Measurements from ENCODE around the gene EFCAB6.

Gene EFCAB6

DNA sequence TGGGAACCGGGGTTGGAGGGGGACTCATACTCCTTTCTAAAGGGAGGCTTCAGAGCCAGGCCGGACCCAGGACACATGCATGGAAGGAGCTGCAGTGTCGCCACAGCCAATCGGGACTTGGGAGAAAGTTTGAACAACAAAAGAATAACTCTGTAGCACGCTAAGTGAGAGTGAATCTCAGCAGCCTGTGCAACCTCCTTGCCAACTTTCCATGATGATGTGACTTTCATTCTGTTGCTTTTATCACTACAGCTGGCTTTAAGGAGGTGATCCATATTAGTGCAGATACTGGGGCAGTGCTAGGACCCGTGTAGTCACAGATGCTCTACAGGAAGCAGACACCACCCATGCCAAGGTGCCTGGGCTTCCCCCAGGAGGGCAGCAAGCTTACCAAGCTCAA, 243.0 kb downstream of the EFCAB6 start:
- no peak overlapping the region for H3K9ac ChIP-seq (ENCODE audit: low read length)
- H2BK120ac ChIP-seq (ENCODE audit: insufficient read depth, low read length, poor library complexity), result no peak overlapping the region
- H3K36me3 ChIP-seq (ENCODE audit: control insufficient read depth in 1 of 2, insufficient read depth in 2 of 2, low read length in 2 of 2), result no peaks in the 10 kb centered on the region
- no peak overlapping the region for H4K12ac ChIP-seq (ENCODE audit: low read depth, low read length)
- no peaks in the 10 kb centered on the region for H3K4me1 ChIP-seq (ENCODE audit: control insufficient read depth in 1 of 2, insufficient read depth in 2 of 2, low read length in 2 of 2)
- no peak overlapping the region for H3K4ac ChIP-seq (ENCODE audit: low read depth, low read length)
- no peak overlapping the region for H3K18ac ChIP-seq (ENCODE audit: low read length)
- H3K14ac ChIP-seq (ENCODE audit: low read length), result no peak overlapping the region
- no peak overlapping the region for H4K8ac ChIP-seq (ENCODE audit: low read depth, low read length)
- H3K4me3 ChIP-seq (ENCODE audit: low read depth, low read length), result no peak overlapping the region
- no CpG with 5 or more reads among the region's 6 CpGs for WGBS (ENCODE audit: extremely low coverage, insufficient coverage, insufficient read length)
- no peak overlapping the region for H2BK5ac ChIP-seq (ENCODE audit: low read depth, low read length, poor library complexity)
- H3K27me3 ChIP-seq (ENCODE audit: insufficient read depth, low read length), result no peaks in the 10 kb centered on the region
- H3K23ac ChIP-seq (ENCODE audit: low read length), result no peak overlapping the region
- no peak overlapping the region for H2BK12ac ChIP-seq (ENCODE audit: low read length)
- no peak overlapping the region for H3K27ac ChIP-seq (ENCODE audit: low read depth, low read length)
- H3K79me2 ChIP-seq (ENCODE audit: control insufficient read depth, insufficient read depth, low read length, poor library complexity), result no peaks in the 10 kb centered on the region
- peaks cover 9% of the 10 kb centered on the region for H3K9me3 ChIP-seq (ENCODE audit: insufficient read depth, low read depth, low read length)
- no peak overlapping the region for H2AK5ac ChIP-seq (ENCODE audit: low read length)
- H4K91ac ChIP-seq (ENCODE audit: low read depth, low read length), result no peak overlapping the region
- no peak overlapping the region for H2AFZ ChIP-seq (ENCODE audit: insufficient read depth, low read length, poor library complexity)
- no peaks in the 10 kb centered on the region for H3K79me1 ChIP-seq (ENCODE audit: low read length)
- H3K4me2 ChIP-seq (ENCODE audit: low read length), result no peak overlapping the region
- no peak for DNase-seq

DNA sequence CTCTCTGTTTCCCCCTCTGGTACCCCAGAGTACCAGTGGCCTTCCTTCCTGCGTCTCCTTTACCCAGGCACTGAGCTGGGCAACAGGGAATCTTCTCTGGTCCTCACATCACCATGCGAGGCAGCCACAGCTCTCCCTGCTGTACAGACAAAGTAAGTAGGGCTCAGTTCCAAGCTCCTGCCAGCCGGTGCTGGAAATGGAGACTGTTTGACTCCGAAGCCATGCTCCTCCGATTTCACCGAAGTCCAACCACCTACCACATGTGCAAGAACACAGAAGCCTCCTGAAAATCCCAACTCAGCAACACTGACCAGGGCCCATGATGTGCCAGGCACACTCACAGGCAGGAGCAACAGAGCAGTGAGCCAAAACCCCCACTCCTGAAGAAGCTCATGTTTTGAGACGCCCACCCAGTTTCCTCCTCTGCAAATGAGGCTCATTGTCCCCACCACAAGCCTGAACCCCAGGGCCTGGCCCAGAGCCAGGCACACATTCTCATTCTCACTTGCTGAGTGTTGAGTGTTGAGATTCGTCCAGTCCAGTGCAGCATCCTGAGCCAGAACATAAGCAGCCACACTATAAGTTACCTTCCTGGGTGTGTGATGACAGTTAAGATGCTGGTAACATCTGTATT, 244.3 kb downstream of the EFCAB6 start:
- no peak overlapping the region for H3K4ac ChIP-seq (ENCODE audit: low read depth, low read length)

DNA sequence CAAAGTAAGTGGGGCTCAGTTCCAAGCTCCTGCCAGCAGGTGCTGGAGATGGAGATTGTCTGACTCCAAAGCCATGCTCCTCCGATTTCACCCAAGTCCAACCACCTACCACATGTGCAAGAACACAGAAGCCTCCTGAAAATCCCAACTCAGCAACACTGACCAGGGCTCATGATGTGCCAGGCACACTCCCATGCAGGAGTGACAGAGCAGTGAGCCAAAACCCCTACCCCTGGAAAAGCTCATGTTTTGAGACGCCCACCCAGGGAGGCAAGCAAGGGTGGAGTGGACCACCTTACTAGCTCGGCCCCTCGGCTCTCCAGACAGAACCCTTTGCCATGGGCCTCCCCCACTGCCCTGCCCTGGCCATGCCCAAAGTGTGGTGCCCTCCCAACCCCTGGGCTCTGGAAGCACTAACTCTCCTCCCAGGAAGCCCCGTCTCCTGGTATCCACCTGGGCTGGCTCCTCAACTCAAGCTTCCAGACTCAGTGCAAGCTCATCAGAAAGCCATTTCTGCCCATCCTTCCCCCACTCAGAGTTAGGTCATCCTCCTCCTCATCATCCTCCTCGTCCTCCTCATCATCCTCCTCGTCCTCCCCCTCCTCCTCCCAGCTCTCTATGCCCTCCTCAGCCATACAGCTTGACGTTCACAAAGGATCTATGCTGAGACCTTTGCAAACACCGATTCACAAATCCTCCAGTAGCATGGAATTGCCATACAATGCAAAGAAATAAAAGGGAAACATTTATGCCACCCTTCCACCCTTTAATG, 245.4 kb downstream of the EFCAB6 start:
- no peak overlapping the region for H2AFZ ChIP-seq (ENCODE audit: insufficient read depth, low read length, poor library complexity)

More for the DNA sequence above, 244.3 kb downstream of the EFCAB6 start:
- H2BK5ac ChIP-seq (ENCODE audit: low read depth, low read length, poor library complexity), result no peak overlapping the region
- H2AFZ ChIP-seq (ENCODE audit: insufficient read depth, low read length, poor library complexity), result no peak overlapping the region
- no peak overlapping the region for H4K91ac ChIP-seq (ENCODE audit: low read depth, low read length)
- no peaks in the 10 kb centered on the region for H3K79me2 ChIP-seq (ENCODE audit: control insufficient read depth, insufficient read depth, low read length, poor library complexity)
- H3K9ac ChIP-seq (ENCODE audit: low read length), result no peak overlapping the region
- H2BK120ac ChIP-seq (ENCODE audit: insufficient read depth, low read length, poor library complexity), result no peak overlapping the region
- no peak overlapping the region for H3K4me2 ChIP-seq (ENCODE audit: low read length)
- H3K4me3 ChIP-seq (ENCODE audit: low read depth, low read length), result no peak overlapping the region
- no peak overlapping the region for H3K27ac ChIP-seq (ENCODE audit: low read depth, low read length)
- H2BK12ac ChIP-seq (ENCODE audit: low read length), result no peak overlapping the region
- no peak overlapping the region for H3K14ac ChIP-seq (ENCODE audit: low read length)
- DNase-seq, result no peak
- H3K27me3 ChIP-seq (ENCODE audit: insufficient read depth, low read length), result no peaks in the 10 kb centered on the region
- no peaks in the 10 kb centered on the region for H3K4me1 ChIP-seq (ENCODE audit: control insufficient read depth in 1 of 2, insufficient read depth in 2 of 2, low read length in 2 of 2)
- no peak overlapping the region for H4K12ac ChIP-seq (ENCODE audit: low read depth, low read length)
- H3K79me1 ChIP-seq (ENCODE audit: low read length), result no peaks in the 10 kb centered on the region
- no peaks in the 10 kb centered on the region for H3K36me3 ChIP-seq (ENCODE audit: control insufficient read depth in 1 of 2, insufficient read depth in 2 of 2, low read length in 2 of 2)
- no peak overlapping the region for H4K8ac ChIP-seq (ENCODE audit: low read depth, low read length)
- H3K18ac ChIP-seq (ENCODE audit: low read length), result no peak overlapping the region
- WGBS (ENCODE audit: extremely low coverage, insufficient coverage, insufficient read length), result no CpG with 5 or more reads among the region's 8 CpGs
- no peak overlapping the region for H2AK5ac ChIP-seq (ENCODE audit: low read length)
- no peak overlapping the region for H3K23ac ChIP-seq (ENCODE audit: low read length)
- H3K9me3 ChIP-seq (ENCODE audit: insufficient read depth, low read depth, low read length), result peaks cover 11% of the 10 kb centered on the region

DNA sequence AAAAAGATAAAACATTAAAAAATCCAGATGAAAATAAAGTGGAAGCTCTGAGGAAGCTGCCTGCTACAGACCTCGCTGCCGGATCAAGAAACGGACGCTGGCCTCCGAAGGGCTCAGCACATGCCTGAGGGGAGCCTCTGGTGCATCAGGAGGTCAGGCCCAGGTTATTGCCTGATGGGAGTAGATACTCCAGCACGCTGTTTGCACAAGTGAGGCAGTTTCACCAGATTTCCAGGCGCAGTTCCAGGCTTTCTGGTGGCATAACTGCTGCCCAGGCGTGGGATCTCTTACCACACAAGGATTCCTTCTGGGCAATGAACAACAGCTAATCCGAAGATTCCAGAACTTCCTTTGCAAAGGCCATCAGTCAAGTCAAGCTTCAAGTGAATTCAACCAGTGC, 246.1 kb downstream of the EFCAB6 start:
- no peak overlapping the region for H3K4ac ChIP-seq (ENCODE audit: low read depth, low read length)
- H2AK5ac ChIP-seq (ENCODE audit: low read length), result no peak overlapping the region
- no peak overlapping the region for H3K4me3 ChIP-seq (ENCODE audit: low read depth, low read length)
- H3K14ac ChIP-seq (ENCODE audit: low read length), result no peak overlapping the region
- no peak overlapping the region for H4K91ac ChIP-seq (ENCODE audit: low read depth, low read length)
- no peak overlapping the region for H3K23ac ChIP-seq (ENCODE audit: low read length)
- no peak overlapping the region for H3K9ac ChIP-seq (ENCODE audit: low read length)
- H3K18ac ChIP-seq (ENCODE audit: low read length), result no peak overlapping the region
- no peak overlapping the region for H4K8ac ChIP-seq (ENCODE audit: low read depth, low read length)
- no peaks in the 10 kb centered on the region for H3K79me2 ChIP-seq (ENCODE audit: control insufficient read depth, insufficient read depth, low read length, poor library complexity)
- DNase-seq, result no peak
- H3K4me1 ChIP-seq (ENCODE audit: control insufficient read depth in 1 of 2, insufficient read depth in 2 of 2, low read length in 2 of 2), result no peaks in the 10 kb centered on the region
- H2AFZ ChIP-seq (ENCODE audit: insufficient read depth, low read length, poor library complexity), result no peak overlapping the region
- H2BK5ac ChIP-seq (ENCODE audit: low read depth, low read length, poor library complexity), result no peak overlapping the region
- peaks cover 11% of the 10 kb centered on the region for H3K9me3 ChIP-seq (ENCODE audit: insufficient read depth, low read depth, low read length)
- H2BK12ac ChIP-seq (ENCODE audit: low read length), result no peak overlapping the region
- no peaks in the 10 kb centered on the region for H3K27me3 ChIP-seq (ENCODE audit: insufficient read depth, low read length)
- no peak overlapping the region for H2BK120ac ChIP-seq (ENCODE audit: insufficient read depth, low read length, poor library complexity)
- H3K79me1 ChIP-seq (ENCODE audit: low read length), result no peaks in the 10 kb centered on the region
- no peak overlapping the region for H3K27ac ChIP-seq (ENCODE audit: low read depth, low read length)
- no peak overlapping the region for H4K12ac ChIP-seq (ENCODE audit: low read depth, low read length)
- no peak overlapping the region for H3K4me2 ChIP-seq (ENCODE audit: low read length)
- no CpG with 5 or more reads among the region's 9 CpGs for WGBS (ENCODE audit: extremely low coverage, insufficient coverage, insufficient read length)
- H3K36me3 ChIP-seq (ENCODE audit: control insufficient read depth in 1 of 2, insufficient read depth in 2 of 2, low read length in 2 of 2), result no peaks in the 10 kb centered on the region

More for the DNA sequence above, 245.4 kb downstream of the EFCAB6 start:
- H3K79me1 ChIP-seq (ENCODE audit: low read length), result no peaks in the 10 kb centered on the region
- H2AK5ac ChIP-seq (ENCODE audit: low read length), result no peak overlapping the region
- no peak overlapping the region for H3K18ac ChIP-seq (ENCODE audit: low read length)
- no peak overlapping the region for H3K27ac ChIP-seq (ENCODE audit: low read depth, low read length)
- no peak overlapping the region for H3K4me2 ChIP-seq (ENCODE audit: low read length)
- no peaks in the 10 kb centered on the region for H3K27me3 ChIP-seq (ENCODE audit: insufficient read depth, low read length)
- no peaks in the 10 kb centered on the region for H3K79me2 ChIP-seq (ENCODE audit: control insufficient read depth, insufficient read depth, low read length, poor library complexity)
- H2BK12ac ChIP-seq (ENCODE audit: low read length), result no peak overlapping the region
- H2BK120ac ChIP-seq (ENCODE audit: insufficient read depth, low read length, poor library complexity), result no peak overlapping the region
- no peaks in the 10 kb centered on the region for H3K4me1 ChIP-seq (ENCODE audit: control insufficient read depth in 1 of 2, insufficient read depth in 2 of 2, low read length in 2 of 2)
- WGBS (ENCODE audit: extremely low coverage, insufficient coverage, insufficient read length), result 100% methylated on average over 2 of the region's 9 CpGs
- H3K36me3 ChIP-seq (ENCODE audit: control insufficient read depth in 1 of 2, insufficient read depth in 2 of 2, low read length in 2 of 2), result no peaks in the 10 kb centered on the region
- no peak overlapping the region for H3K4ac ChIP-seq (ENCODE audit: low read depth, low read length)
- no peak overlapping the region for H3K14ac ChIP-seq (ENCODE audit: low read length)
- no peak overlapping the region for H3K23ac ChIP-seq (ENCODE audit: low read length)
- no peak overlapping the region for H4K8ac ChIP-seq (ENCODE audit: low read depth, low read length)
- no peak for DNase-seq
- H4K12ac ChIP-seq (ENCODE audit: low read depth, low read length), result no peak overlapping the region
- H4K91ac ChIP-seq (ENCODE audit: low read depth, low read length), result no peak overlapping the region
- H3K9ac ChIP-seq (ENCODE audit: low read length), result no peak overlapping the region
- H3K9me3 ChIP-seq (ENCODE audit: insufficient read depth, low read depth, low read length), result peaks cover 11% of the 10 kb centered on the region
- H2BK5ac ChIP-seq (ENCODE audit: low read depth, low read length, poor library complexity), result no peak overlapping the region
- no peak overlapping the region for H3K4me3 ChIP-seq (ENCODE audit: low read depth, low read length)
